ENCODE data around the gene PPA2. TPM values are rescaled to one million over a fixed set of nuclear protein-coding genes. Genes with fewer than 3 reads are reported as not detected.

PPA2 gene
- 211 and 218 TPM in 2 replicates for polyA plus RNA-seq

GRCh38 chr4:105473324-105474098 lies at the start of gene PPA2:
PPA2 (minus strand) TSS chr4:105474062; CDS start chr4:105474050, 12 bp downstream.

Other genes with a start within 250 kb of the PPA2 start
- 0.65 TPM in 1 of 2 replicates, not detected in the other for gene ARHGEF38, start 78.6 kb upstream of the PPA2 start, polyA plus RNA-seq
- gene INTS12, start 234.6 kb upstream of the PPA2 start, polyA plus RNA-seq = 28.4 and 28.8 TPM in 2 replicates
- gene GSTCD, start 234.7 kb upstream of the PPA2 start, polyA plus RNA-seq = 1.9 and 5.5 TPM in 2 replicates

All from Purkinje cell (primary cell).